Skin epidermis (tissue), 12 donors: Measurements from ENCODE around the gene DLG1.
"Not testable (repeated sequence)": the region's sequence is repeated elsewhere in the genome, so short reads cannot be mapped to it uniquely, and the experiment has no call there.

Source experiments
- H3K27ac ChIP-seq, 21 experiments: fragments of 200-600 bp; sonication (generic) in 11 of 21; one replicate each; pipeline ENCODE4 v1.5.0; 2020; ENCODE audit warnings: mild to moderate bottlenecking in 3 of 21, inconsistent platforms in 2 of 21, moderate library complexity in 2 of 21
- H3K4me3 ChIP-seq, 7 experiments: fragments of 200-600 bp; sonication (generic) in 2 of 7; one replicate each; pipeline ENCODE4 v1.5.0; 2020; ENCODE audit warnings: inconsistent platforms in 2 of 7, mild to moderate bottlenecking in 2 of 7, moderate library complexity in 1 of 7

The DLG1 gene

DNA sequence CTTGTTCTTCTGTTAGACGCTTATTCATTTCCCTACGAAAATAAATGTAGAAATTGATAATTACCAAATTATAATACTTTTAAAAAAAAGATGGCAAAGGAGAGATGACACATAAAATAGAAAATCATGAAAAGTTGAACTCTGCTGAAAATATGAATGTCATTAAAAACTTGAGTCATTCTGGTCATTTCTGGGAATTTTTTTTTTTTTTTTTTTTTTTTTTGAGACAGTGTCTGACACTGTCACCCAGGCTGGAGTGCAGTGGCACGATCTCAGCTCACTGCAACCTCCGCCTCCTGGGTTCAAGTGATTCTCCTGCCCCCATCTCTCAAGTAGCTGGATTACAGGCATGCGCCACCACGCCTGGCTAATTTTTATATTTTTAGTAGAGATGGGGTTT lies 246.8 kb downstream of the DLG1 start:
- H3K4me3 ChIP-seq, H3K27ac ChIP-seq: not testable (repeated sequence)

DNA sequence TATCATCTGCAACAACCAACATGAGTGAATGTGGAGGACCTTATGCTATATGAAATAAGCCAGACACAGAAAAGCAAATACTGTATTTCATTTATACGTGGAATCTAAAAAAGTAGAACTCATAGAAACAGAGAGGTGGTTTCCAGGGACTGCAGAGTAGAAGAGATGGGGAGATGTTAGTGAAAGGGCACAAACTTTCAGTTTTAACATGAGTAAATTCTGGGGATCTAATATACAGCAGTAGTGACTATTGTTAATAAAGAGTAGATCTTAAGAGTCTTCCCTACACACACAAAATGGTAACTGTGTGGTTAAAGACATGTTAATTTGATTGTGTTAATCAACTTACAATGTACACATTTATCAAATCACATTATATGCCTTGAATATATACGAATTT lies 247.9 kb downstream of the DLG1 start:
- Histone ChIP-seq H3K4me3 (no peak overlapping the region), H3K27ac (no peak overlapping the region)

DNA sequence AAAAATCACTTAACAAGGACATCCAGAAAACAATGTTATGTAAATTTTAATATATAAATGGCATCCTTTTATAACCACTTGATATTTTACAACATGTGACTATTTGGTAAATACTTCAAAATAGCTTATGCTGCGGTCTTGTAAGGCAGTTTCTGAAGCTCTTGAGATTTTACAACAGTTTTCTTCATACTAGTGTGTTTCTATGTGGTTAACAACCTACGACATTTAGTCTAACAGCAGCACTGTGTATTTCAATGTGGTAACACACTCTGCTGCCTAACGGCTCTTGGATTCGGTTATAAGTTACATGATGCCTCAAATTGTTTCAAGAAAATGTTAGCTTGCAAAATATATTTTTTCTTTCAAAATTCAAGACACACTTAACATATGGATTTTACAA lies 255.9 kb downstream of the DLG1 start:
- no peak overlapping the region for H3K4me3 ChIP-seq

DNA sequence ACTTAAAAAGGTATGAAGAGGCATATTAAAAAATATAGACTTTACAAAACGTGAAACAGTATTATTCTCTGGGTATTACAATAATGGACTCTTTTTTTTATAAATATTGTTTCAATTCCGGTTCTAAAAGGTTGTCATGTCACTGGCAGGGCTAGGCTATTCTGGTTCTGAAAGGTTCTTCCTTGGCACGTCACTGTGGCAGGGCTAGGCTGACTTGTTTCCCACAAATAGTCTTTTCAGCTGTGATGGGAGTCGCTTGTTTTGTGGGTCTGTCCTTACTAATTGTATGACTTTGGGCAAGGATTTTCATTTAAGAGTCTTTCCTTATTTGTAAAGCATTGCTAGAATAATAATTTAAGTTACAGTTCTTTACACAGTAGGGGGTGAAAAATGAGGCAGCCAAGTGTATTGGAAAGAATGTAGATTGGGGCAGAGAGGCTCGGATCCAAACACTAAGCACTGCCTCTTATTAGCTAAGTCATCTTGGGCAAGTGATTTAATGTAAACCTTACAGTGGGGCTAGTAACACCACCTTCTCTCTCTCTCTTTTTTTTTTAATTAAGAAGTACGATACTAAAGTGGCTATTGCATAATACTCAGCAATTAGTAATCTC lies 256.4 kb downstream of the DLG1 start:
- H3K27ac ChIP-seq: no peak overlapping the region
- no peak overlapping the region for H3K4me3 ChIP-seq

More for the DNA sequence above, 255.9 kb downstream of the DLG1 start:
- no peak overlapping the region for H3K27ac ChIP-seq

DNA sequence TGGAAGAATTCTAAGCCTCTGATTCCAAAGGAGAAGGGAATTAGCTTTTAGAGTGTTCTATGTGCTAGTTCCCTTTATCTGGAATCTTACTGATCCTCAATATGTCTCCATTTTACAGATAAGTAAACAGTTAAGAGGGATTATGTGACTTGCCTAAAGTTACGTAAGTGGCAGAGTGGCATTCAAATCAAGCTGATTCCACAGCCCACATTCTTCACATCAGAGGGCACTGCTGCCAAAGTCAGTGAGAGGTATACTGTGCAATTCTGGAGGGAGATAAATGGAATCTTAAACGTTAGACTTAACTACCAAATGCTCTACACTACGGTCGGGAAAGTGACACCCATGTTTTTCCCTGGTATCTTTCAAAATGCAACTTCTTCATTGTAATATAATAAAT lies 257.8 kb downstream of the DLG1 start:
- no peak overlapping the region for H3K27ac ChIP-seq
- H3K4me3 ChIP-seq: no peak overlapping the region

DNA sequence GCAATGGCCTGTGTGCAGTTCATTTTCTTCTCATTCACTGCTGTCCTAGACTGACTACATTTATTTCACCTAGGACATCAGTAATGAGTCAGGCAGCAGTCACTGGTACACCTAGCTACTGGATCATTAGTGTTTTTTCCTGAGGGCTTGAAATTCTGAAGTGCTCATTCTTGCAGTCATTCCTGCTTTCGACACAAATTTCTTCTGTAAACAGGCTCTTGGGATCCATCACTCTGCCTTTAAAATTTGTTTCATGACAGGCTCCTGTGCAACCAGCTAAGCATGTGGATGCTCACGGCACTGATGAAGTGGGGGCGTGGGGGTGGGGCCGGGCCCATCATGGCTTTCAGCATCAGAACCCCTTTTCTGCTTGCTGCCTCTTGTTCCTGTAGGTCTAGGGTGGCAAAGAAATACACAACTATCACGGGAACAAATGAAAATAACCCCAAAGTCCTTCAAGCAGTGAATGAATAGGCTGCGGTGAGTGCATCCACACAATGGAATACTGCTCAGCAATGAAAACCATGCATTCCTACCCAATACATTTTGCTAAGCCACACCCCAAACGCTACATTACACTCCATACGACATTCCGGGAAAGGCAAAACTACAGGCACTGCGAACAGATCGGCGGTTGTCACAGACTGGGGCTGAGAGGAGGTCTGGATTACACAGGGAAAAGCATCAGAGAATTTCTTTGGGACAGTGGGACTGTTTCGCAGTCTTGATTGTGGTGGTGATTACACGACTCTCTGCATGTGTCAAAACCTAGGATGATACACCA lies 259.5 kb downstream of the DLG1 start:
- Histone ChIP-seq H3K4me3 (no peak overlapping the region), H3K27ac (no peak overlapping the region)

DNA sequence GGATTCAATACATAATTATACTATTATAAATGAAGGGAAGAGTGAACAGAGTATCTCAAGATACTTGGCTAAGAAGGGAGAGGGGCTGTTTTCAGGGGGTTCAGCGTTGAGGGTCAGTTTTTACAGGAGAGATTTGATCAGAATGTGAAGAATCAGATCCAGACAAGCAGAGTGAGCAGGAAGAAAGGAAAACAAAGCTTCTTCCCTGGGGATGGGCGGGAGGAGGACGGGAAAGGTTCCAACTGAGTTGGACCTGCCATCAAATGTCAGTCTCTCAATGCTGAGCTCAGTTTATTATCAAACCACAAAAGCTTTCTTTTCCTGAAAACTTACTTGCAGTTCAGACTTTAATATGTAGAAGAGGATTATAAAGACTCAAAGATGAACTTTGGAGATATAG lies 262.8 kb downstream of the DLG1 start:
- no peak overlapping the region for H3K4me3 ChIP-seq
- H3K27ac ChIP-seq: no peak overlapping the region

DNA sequence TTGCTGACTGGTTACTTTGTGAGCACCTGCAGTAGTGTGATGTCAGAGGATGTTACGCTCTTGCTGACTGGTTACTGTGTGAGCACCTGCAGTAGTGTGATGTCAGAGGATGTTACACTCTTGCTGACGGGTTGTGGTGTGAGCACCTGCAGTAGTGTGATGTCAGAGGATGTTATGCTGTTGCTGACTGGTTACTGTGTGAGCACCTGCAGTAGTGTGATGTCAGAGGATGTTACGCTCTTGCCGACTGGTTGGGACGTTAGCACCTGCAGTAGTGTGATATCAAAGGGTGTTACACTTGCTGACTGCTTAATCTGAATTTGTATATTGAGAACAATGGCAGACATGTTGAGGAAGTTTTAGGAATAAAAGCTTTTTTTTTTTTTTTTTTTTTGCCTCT lies 263.6 kb downstream of the DLG1 start:
- H3K4me3 ChIP-seq, H3K27ac ChIP-seq: not testable (repeated sequence)

DNA sequence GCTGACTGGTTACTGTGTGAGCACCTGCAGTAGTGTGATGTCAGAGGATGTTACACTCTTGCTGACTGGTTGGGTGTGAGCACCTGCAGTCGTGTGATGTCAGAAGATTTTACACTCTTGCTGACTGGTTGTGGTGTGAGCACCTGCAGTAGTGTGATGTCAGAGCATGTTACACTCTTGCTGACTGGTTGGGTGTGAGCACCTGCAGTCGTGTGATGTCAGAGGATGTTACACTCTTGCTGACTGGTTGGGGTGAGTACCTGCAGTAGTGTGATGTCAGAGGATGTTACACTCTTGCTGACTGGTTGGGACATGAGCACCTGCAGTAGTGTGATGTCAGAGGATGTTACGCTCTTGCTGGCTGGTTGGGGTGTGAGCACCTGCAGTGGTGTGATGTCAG lies 264.6 kb downstream of the DLG1 start:
- H3K4me3 ChIP-seq, H3K27ac ChIP-seq: not testable (repeated sequence)

DNA sequence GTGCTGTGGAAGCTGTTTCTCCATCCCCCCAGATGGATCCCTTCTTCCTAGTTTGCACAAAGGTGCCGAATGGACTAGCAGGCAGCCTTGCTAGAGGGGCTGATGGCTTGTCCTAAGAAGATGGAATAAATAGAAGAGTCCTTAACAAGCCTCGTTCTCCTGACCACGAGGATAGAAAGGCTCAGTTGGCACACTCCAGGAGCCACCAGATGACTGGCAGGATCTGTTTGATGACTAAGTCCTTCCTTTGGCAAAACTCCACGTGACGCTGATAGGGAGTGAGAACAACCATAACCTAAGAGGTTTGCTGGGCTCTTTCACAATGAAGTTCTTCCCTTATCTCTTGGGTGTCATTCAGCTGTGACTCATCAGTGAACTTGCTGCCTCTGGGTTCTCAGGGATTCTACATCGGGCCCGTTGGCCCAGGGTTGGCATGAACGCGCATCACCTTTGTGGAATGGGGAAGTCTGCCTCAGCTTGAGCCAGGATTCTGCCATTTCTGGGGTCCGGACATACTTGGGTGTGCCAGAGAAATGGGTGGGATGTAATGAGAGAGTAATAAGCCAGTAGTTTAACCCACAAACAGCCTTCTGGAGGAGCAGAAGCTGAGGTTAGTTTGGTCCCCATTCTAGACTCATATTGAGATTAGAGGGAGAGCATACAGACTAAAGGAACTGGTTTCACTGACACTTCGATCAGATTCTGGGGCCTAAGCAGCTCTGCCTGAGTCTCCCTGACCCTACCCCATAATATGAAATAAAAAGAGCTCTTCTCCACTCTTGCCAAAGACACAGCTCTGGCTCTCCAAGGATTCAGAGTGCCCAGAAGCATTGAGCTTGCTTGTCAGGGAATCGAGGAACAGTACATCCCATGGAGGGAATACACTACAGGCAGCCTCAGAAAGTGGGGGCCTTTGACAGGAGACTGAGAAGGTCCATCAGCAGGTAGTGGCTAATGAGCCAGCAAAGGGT lies 266.8 kb downstream of the DLG1 start:
- H3K27ac ChIP-seq: peak overlapping the region in 4 of 21 experiments; percentile 39 to 54 (median 44)
- H3K4me3 ChIP-seq: no peak overlapping the region

DNA sequence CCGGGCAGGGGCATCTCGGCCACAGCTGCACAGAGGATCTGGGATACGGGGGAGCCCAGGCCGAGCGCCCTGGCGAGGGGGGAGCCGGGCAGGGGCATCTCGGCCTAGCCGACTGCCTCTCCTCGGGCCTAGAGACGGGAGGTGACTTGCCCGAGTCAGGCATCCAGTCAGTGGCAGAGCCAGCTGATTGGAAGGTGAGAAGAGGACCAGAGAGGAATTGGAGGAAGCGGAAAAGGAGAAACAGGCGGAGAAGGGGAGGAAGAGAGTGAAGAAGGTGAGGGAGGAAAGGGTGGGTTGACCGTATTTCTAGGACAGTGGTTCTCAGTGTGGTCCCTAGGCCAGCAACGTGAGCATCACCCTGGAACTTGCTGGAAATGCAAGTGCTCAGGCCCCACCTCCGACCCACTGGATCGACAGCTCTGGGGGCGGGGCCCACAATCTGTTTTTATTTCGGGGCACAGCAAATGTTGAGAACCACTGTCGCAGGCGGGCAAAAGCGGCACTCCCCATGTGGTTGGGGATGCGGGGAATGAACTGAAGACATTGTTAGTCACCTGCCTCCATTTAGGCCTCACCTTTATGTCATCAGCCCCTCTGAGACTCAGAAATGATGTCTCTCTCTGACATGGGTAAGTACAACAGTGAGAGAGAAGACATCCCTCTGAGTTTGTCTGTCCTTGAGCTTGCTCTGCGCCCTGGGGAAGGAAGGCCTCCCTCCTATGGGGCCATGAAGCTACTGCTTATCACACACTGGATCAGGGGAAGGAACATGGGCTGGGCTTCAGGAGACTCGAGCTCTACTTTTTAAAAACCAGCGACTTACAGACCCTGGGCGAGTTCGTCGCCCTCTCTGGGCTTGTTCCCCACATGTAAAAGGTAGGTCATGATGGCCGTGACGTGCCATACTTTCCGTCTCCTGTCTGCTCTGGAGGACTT lies 267.8 kb downstream of the DLG1 start:
- peak overlapping the region in 4 of 21 experiments; percentile 5 to 54 (median 43) for H3K27ac ChIP-seq
- H3K4me3 ChIP-seq: no peak overlapping the region

DNA sequence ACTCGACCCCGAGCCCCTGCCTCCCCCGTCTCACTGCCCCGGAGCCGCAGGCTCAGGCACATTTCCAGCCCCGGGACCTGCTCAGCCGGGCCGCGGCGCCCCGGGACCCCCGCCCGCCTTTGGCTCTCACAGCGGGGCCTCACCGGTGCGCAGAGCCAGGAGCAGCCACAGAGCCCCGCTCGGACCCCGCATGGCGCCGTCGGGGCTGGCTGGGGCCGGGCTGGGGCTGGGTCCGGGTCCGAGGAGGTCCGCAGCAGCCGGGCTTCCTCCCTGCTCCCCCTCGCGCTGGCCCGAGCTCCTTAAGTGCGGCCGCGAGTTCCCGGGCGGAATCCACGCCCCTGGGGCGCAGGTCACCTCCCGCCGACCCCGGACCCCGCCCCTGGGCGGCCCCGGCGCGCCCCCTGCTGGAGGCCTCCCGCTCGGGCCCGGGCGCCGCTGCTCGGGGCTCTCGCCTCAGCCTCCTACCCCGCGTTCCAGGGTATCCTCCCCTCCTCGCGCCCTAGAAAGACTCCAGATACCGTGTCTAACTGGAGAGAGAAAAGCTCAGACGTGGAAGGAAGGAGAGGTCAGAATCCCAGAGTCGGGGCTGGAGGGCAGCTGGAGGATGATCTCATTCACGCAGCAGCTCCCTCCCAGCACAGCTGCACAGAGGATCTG lies 268.8 kb downstream of the DLG1 start, which contains the start of gene MELTF:
Gene MELTF (minus strand): TSS at position 307 of the 657 bp plus-strand sequence. CDS start 115 bp downstream, at position 192.
- Histone ChIP-seq H3K27ac (peak within 1 kb of the TSS in 12 of 21 experiments; percentile 4 to 76 (median 36)), H3K4me3 (peak within 1 kb of the TSS; percentile 32 to 51 (median 44))

DNA sequence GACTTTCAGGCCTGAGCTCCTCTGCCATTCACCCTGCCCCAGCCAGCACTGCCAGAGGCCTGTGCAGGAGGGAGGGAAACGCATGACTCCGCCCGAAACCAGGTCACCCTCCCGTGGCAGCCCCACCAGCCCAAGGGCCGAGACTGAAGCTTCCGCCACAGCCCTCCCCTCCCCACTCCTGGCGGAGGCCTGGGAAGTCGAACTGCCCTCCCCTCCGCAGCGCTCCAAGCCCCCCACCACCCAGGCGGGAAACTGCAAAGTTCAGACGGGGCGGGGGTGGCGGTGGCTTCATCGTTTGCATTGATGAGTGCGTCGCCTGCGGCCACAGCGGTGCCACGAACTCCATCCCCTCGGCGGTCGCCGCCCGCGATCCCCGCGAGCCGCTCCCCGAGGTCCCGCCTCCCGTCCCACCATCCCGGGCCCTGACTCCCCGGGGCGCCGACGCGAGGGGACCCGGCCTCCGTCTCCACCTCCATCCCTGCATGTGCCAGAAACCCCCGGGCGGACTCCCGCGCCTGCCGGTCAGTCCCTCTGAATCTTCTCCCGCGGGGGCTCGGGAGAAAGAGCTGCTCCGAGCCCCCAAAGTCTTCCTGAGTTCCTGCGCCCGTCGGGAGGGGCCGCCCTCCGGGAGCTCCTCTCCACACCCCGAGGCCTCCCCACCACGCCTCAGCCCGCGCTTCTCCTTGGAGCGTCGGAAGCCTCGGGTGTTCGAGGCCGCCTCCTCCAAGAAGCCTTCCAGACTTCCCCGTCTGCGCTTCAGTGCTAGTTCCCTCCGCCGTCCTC lies 269.5 kb downstream of the DLG1 start:
- peak overlapping the region; percentile 32 to 51 (median 44) for H3K4me3 ChIP-seq
- peak overlapping the region in 11 of 21 experiments; percentile 4 to 76 (median 38) for H3K27ac ChIP-seq

DNA sequence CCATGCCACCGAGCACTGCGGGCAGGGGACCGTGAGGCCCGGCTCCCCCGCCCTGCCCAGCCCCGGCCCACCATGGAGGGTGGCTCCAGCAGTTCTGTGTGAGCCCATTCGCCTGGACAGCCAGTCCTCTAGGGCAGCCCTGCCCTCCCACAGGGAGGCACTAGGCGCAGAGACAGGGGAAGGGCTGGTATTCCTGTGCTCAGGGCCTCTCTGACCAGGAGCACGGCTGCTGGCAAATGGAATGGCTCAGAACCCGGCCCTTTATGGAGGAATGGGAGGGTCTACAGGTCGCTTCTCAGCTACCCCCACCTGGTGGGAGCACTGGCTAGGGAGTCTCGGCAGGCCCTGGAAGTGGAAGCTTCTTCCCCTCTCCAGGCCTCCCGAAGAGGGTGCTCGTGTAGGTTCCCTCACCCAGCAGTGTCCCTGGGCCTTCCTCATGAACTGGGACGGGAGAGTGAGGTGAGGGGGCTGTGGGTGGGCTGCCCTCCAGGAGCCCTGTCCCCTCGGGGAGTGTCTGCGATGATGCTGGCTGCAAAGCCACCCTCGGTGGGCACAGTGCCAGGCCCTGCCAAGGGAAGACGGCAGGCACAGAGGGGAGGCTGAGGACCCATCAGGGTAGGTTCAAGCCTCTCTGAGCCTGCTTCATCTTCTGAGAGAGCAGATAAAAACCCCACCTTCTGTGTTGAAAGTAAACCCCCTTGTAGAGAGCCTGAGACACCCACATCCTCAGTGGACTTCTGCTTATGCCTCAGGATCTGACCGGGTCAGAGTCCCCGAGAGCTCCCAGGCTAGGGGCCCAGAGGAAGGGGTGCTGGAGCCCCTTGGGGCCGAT lies 270.3 kb downstream of the DLG1 start:
- H3K27ac ChIP-seq: peak overlapping the region in 5 of 21 experiments; percentile 2 to 76 (median 27)

DNA sequence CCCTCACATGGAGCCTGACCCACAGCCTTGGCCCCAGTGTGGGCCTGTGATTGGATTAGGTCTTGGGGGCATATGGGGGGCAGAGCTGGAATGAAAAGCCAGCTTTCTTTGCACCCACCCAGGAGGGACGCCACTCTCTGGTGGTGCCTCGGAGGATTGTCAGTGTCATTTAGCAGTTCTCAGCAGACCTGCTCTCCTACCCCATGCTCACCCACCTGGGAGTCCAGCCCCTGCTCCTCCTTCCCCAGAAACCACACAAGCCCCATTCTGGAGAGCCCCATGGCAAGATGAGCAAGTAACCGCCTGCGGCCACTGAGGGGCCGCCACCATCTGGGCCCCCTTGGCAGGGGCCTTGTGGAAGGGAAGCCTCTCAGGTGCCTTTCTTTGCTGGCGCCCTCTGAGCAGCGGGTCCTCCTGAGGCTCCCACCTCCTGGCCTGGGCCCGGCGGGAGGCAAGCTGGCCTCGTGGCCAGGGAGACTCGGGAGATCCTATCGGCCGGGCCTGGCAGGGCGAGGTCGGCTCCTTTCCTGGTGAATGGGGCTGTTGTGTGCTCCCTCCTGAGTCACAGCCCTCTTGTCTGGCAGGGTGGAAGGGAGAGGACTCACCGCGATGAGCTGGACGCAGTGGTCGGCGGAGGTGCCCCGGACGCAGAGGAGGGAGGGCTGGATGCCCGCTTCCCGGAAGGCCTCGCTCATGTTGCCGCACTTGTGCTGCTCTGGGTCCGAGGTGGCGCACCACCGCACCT lies 271.1 kb downstream of the DLG1 start:
- Histone ChIP-seq H3K4me3 (no peak overlapping the region), H3K27ac (peak overlapping the region in 3 of 21 experiments; percentile 2 to 43 (median 23))

More for the DNA sequence above, 270.3 kb downstream of the DLG1 start:
- peak overlapping the region in 4 of 7 experiments; percentile 32 to 51 (median 40) for H3K4me3 ChIP-seq

DNA sequence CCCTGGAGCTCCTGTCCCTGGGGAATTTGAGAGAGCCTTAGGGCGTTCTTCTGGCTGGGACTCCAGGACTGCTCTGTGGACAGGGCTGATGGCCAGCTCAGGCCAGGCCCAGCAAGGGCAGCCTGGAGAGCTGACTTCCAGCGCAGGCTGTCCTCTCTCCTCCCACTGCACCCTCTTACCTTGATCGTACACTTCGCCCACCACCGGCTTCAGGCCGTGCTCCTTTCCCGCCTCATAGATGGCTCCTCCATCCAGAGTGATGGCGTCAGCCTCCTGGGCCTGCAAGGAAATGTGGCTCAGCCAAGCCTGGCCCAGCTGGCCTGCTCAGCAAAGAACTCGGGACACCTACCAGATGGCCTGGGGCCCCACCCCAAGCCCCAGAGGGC lies 271.9 kb downstream of the DLG1 start:
- H3K4me3 ChIP-seq: no peak overlapping the region
- no peak overlapping the region for H3K27ac ChIP-seq
